OCI-LY3 (cell line): ENCODE data around the gene DHDDS.

Source experiments
- H2AFZ ChIP-seq: fragments of 200-600, 300-600 bp; shearing (Covaris generic); 2 replicates; pipeline ENCODE4 v1.6.0; 2014; ENCODE audit warnings: antibody characterized with exemption, low read depth, low read length
- H3K27ac ChIP-seq: fragments of 200-600, 300-600 bp; sonication (generic); 2 replicates; pipeline ENCODE4 v1.5.1; 2014; ENCODE audit warnings: mild to moderate bottlenecking, low read length, moderate library complexity, mixed read lengths
- H3K27me3 ChIP-seq: fragments of 200-600, 300-600 bp; sonication (generic); 2 replicates; pipeline ENCODE4 v1.6.1; 2014; ENCODE audit warnings: low read depth, low read length, mixed read lengths
- H3K36me3 ChIP-seq: fragments of 200-600, 300-600 bp; sonication (generic); replicated peaks from 2 replicates; pipeline ENCODE3; 2014; ENCODE audit warnings: low read depth, low read length, mixed read lengths
- H3K4me1 ChIP-seq: fragments of 300-600, 200-600 bp; sonication (generic); 2 replicates; pipeline ENCODE4 v1.6.1; 2014; ENCODE audit warnings: low read length, mixed read lengths
- H3K4me2 ChIP-seq: fragments of 200-600, 300-600 bp; sonication (generic); 2 replicates; pipeline ENCODE4 v1.6.1; 2014; ENCODE audit warnings: low read length, mixed read lengths
- H3K4me3 ChIP-seq: fragments of 300-600, 200-600 bp; sonication (generic); 2 replicates; pipeline ENCODE4 v1.5.1; 2014; ENCODE audit warnings: antibody characterized with exemption, mild to moderate bottlenecking, low read length, moderate library complexity
- H3K79me2 ChIP-seq: fragments of 300-600, 200-600 bp; shearing (Covaris generic); 2 replicates; pipeline ENCODE4 v1.6.1; 2014; ENCODE audit warnings: mild to moderate bottlenecking, low read length, mixed read lengths
- H3K9ac ChIP-seq: fragments of 300-600, 200-600 bp; shearing (Covaris generic); 2 replicates; pipeline ENCODE4 v1.6.0; 2014; ENCODE audit warnings: mild to moderate bottlenecking, low read length, moderate library complexity
- H3K9me3 ChIP-seq: fragments of 200-600, 300-600 bp; shearing (Covaris generic); 2 replicates; pipeline ENCODE4 v1.6.1; 2014; ENCODE audit warnings: low read length, mixed read lengths; ENCODE audit not compliant: insufficient read depth
- H4K20me1 ChIP-seq: fragments of 200-600, 300-600 bp; sonication (generic); 2 replicates; pipeline ENCODE4 v1.6.1; 2016; ENCODE audit warnings: low read length, mixed read lengths; ENCODE audit not compliant: insufficient read depth
- EZH2phosphoT487 ChIP-seq: fragments of 200-600 bp; shearing (Covaris generic); IDR thresholded peaks from 2 replicates; pipeline ENCODE4 v1.6.1; 2018; ENCODE audit warnings: antibody characterized with exemption, mixed run types, low read depth
- TF ChIP-seq, protein P1 (sequence below): fragments of 200-600, 300-600 bp; sonication (generic); IDR thresholded peaks from 2 replicates; pipeline ENCODE4 v1.5.1; 2014; ENCODE audit warnings: antibody characterized with exemption, low read length, low read depth

The DHDDS gene

DNA sequence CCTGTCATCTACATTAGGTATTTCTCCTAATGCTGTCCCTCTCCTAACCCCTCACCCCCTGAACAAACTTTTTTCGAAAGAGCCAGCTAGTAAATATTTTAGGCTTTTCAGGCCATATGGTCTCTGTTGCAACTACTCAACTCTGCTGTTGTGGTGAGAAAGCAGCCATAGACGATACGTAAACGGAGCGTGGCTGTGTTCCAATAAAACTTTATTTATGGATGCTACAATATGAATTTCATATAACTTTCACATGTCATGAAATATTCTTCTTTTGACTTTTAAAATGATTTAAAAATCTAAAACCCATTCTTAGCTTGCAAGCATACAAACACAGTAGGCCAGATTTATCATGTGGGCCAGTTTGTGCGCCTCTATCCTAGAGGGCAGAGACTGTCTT, 86.2 kb downstream of the DHDDS start:
- no peaks in the 10 kb centered on the region for H3K36me3 ChIP-seq
- no peak overlapping the region for H3K9ac ChIP-seq
- H3K79me2 ChIP-seq = no peaks in the 10 kb centered on the region
- no peaks in the 10 kb centered on the region for H3K9me3 ChIP-seq
- no peak overlapping the region for H2AFZ ChIP-seq
- no peak overlapping the region for H3K4me2 ChIP-seq
- no peaks in the 10 kb centered on the region for H3K4me1 ChIP-seq
- no peaks in the 10 kb centered on the region for H3K27me3 ChIP-seq
- no peaks in the 10 kb centered on the region for H4K20me1 ChIP-seq
- TF ChIP-seq, protein P1, sequence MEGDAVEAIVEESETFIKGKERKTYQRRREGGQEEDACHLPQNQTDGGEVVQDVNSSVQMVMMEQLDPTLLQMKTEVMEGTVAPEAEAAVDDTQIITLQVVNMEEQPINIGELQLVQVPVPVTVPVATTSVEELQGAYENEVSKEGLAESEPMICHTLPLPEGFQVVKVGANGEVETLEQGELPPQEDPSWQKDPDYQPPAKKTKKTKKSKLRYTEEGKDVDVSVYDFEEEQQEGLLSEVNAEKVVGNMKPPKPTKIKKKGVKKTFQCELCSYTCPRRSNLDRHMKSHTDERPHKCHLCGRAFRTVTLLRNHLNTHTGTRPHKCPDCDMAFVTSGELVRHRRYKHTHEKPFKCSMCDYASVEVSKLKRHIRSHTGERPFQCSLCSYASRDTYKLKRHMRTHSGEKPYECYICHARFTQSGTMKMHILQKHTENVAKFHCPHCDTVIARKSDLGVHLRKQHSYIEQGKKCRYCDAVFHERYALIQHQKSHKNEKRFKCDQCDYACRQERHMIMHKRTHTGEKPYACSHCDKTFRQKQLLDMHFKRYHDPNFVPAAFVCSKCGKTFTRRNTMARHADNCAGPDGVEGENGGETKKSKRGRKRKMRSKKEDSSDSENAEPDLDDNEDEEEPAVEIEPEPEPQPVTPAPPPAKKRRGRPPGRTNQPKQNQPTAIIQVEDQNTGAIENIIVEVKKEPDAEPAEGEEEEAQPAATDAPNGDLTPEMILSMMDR = no peak
- TF ChIP-seq EZH2phosphoT487 = no peak
- no peak overlapping the region for H3K27ac ChIP-seq
- H3K4me3 ChIP-seq = no peak overlapping the region

DNA sequence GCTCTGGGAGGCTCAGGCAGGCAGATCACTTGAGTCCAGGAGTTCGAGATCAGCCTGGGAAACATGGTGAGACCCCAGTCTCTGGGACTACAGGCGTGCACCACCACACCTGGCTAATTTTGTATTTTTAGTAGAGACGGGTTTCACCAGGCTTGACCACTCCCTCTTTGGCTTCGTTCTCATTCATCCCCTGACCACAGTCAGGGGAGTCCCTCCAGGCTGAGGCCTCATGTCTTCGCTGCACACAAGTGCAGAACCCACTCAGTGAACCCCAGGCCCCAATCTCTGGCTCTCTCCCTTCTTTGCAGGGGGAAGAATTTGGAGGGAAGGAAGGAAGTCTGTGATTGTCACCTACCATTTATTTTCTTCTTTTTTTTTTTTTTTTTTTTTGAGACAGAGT, 88.2 kb downstream of the DHDDS start:
- H3K27ac ChIP-seq = no peak overlapping the region
- no peak overlapping the region for H3K4me3 ChIP-seq
- H3K9ac ChIP-seq = no peak overlapping the region
- TF ChIP-seq, protein P1 = no peak
- no peak for TF ChIP-seq EZH2phosphoT487
- H3K27me3 ChIP-seq = no peaks in the 10 kb centered on the region
- no peaks in the 10 kb centered on the region for H3K79me2 ChIP-seq
- no peaks in the 10 kb centered on the region for H4K20me1 ChIP-seq
- H3K4me2 ChIP-seq = no peak overlapping the region
- no peaks in the 10 kb centered on the region for H3K4me1 ChIP-seq
- H2AFZ ChIP-seq = no peak overlapping the region
- no peaks in the 10 kb centered on the region for H3K9me3 ChIP-seq
- H3K36me3 ChIP-seq = no peaks in the 10 kb centered on the region
